HUES48 (cell line): ENCODE results near the gene RANBP10.

Experiments
- H3K27ac ChIP-seq: one replicate; pipeline ENCODE4 v1.7.0; 2013; ENCODE audit warnings: low read depth, low read length, inconsistent platforms
- H3K27me3 ChIP-seq: 2 replicates; pipeline ENCODE4 v1.6.1; 2013; ENCODE audit warnings: mild to moderate bottlenecking, low read length; ENCODE audit not compliant: control insufficient read depth, insufficient read depth
- H3K36me3 ChIP-seq: 2 replicates; pipeline ENCODE4 v1.6.1; 2013; ENCODE audit warnings: low read length; ENCODE audit not compliant: control insufficient read depth, insufficient read depth
- H3K4me1 ChIP-seq: 2 replicates; pipeline ENCODE4 v1.6.1; 2013; ENCODE audit warnings: mild to moderate bottlenecking, low read length; ENCODE audit not compliant: control insufficient read depth, insufficient read depth
- H3K4me3 ChIP-seq: 2 replicates; pipeline ENCODE4 v1.5.1; 2013; ENCODE audit warnings: mild to moderate bottlenecking, low read depth, low read length
- H3K9ac ChIP-seq: 2 replicates; pipeline ENCODE4 v1.6.1; 2013; ENCODE audit warnings: mild to moderate bottlenecking, low read depth, low read length, moderate library complexity
- H3K9me3 ChIP-seq: 2 replicates; pipeline ENCODE4 v1.6.1; 2013; ENCODE audit warnings: low read length; ENCODE audit not compliant: control insufficient read depth, insufficient read depth

RANBP10 gene

DNA sequence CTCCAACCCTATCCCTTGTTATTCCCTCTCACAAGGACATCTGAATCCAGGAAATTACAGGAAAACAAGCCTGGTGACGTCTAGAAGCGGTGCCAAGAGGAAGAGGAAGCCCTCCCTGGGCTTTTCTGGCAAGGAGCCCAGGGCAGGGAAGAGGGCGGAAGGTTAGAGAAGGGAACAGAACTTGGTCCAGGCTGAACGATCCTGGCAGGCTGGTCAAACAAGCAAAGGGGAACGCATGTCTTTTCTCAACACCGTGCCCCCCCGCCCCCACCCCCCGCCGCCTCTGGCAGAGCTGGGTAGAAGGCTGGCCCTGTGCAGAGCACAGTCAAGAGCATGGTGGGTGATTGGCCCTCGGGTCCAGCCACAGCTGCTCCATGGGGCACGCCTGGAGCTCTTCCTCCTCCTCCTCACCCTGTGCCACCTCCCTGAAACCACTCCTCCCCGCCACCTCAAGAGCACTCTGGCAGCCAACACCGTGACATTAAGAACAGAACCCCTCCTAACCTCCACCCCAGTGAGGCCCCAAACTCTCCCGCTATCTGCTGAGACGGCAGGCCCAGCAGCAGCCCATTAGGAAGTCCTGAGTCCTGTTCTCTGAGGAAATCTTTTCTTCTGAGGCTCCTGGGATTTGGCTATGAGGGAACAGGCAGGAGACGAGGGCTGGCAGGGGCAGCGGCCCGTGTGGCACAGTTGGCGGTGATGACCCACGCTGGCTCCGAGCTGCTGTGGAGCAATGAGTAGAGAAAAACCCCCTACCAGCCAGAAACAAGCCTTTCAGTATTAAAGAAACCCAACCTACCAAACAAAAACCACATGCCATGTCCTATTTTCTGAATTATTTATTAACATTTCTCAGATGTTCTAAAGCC lies 132.4 kb downstream of the RANBP10 start:
- Histone ChIP-seq H3K9me3 (no peaks in the 10 kb centered on the region), H3K27me3 (no peaks in the 10 kb centered on the region), H3K4me1 (no peaks in the 10 kb centered on the region), H3K36me3 (peaks cover 4% of the 10 kb centered on the region; the same call in 1 of the 2 replicates), H3K9ac (no peak overlapping the region), H3K4me3 (no peak overlapping the region), H3K27ac (no peak overlapping the region)
